Chondrocyte (in vitro differentiated cells): Measurements from ENCODE around the gene PLPP3. TPM values are rescaled to one million over a fixed set of nuclear protein-coding genes. Genes with fewer than 3 reads are reported as not detected.

ENCODE experiments used
- DNase-seq: peaks from one replicate; pipeline ENCODE4 v3.0.0; 2021; ENCODE audit warnings: mixed read lengths, low spot score
- H3K27ac Mint-ChIP-seq: one replicate; pipeline ENCODE4 v1.8.0; 2021; ENCODE audit warnings: mild to moderate bottlenecking, moderate library complexity, mixed read lengths; ENCODE audit not compliant: unreplicated experiment
- H3K27me3 Mint-ChIP-seq: 2 replicates; pipeline ENCODE4 v1.8.0; 2021; ENCODE audit warnings: low read depth, mixed read lengths
- H3K36me3 Mint-ChIP-seq: 2 replicates; pipeline ENCODE4 v1.8.0; 2021; ENCODE audit warnings: low read depth, mixed read lengths
- H3K4me1 Mint-ChIP-seq: 2 replicates; pipeline ENCODE4 v1.8.0; 2021; ENCODE audit warnings: low read depth, mild to moderate bottlenecking, mixed read lengths
- H3K4me3 Mint-ChIP-seq: one replicate; pipeline ENCODE4 v1.8.0; 2021; ENCODE audit warnings: mild to moderate bottlenecking, moderate library complexity, mixed read lengths; ENCODE audit not compliant: unreplicated experiment
- H3K9me3 Mint-ChIP-seq: 2 replicates; pipeline ENCODE4 v1.8.0; 2021; ENCODE audit warnings: low read depth, mixed read lengths
- long read RNA-seq: library from polyadenylated mRNA; stranded (forward); transcript quantifications from one replicate; pipeline ENCODE4 v2.0.0, GENCODE V29; 2021
- total RNA-seq: library from RNA; stranded (reverse); gene quantifications from 3 replicates; pipeline ENCODE4 v1.2.1, GENCODE V29; 2021
- TF ChIP-seq, protein P1 (sequence below): fragments of 200-600 bp; sonication (generic); IDR thresholded peaks from 2 replicates; pipeline ENCODE4 v1.5.0; 2021; ENCODE audit warnings: antibody characterized with exemption, mild to moderate bottlenecking, moderate library complexity

PLPP3 gene
- total RNA-seq, result 20.2 to 20.5 TPM (median 20.4 TPM) in 3 replicates
- long read RNA-seq, transcript PLPP3-201 (6 exons, 3,292 nt), result major isoform, 32 of 35 reads
- long read RNA-seq, partial matches to known transcripts, result 2 of 35 reads
- long read RNA-seq, other reads (novel, unspliced or antisense), result 1 of 35 reads

DNA sequence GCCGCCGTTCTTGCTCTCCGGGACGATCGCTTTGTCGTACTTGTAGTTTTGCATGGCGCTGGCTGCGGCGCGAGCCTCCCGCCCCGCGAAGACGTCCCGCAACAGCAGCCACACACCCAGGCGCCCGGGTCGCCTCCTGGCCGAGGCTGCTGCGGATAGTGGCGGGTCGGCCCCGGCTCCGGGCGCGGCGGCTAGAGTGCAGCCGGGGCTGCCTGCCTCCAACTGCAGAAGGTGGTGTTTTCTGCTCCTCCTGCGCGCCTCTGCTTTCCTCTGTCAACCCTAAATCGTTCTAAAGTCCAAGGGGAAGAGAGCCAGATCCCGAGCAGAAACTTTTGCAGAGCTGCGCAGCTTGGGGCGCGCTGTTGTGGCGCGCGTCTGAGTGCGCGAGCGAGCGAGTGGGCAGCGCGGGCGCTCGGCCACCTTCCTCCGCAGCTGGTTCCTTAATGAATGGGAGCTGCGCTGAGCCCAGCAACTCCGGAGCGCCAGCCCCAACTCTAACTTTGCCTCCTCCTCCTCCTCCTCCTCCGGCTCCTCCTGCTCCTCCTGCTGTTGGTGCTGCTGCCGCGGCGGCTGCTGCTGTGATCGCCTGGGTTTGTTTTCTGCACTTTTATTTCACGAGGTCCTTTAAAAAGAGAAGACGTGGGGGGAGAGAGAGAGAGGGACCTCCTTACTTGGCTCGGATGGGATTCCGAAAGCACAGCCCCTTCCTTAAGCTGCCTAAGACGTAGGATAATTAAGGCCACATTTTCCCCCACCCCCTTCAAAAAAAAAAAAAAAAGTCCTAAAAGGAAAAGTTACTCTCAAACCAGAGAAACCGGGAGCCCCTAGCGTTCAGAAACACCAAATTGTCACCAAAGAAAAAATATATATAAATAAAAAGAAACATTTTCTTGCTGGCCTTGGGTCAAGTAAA is at the start of gene PLPP3:
Gene PLPP3 (minus strand): TSS at position 601 of the 913 bp plus-strand sequence. CDS start 547 bp downstream, at position 54.
- DNase-seq, result peak; percentile 91
- Mint-ChIP-seq H3K36me3 (no peaks in the 10 kb centered on the region), H3K4me1 (peaks cover 39% of the 10 kb centered on the region), H3K27me3 (no peaks in the 10 kb centered on the region), H3K4me3 (peak within 1 kb of the TSS; percentile 97), H3K9me3 (no peaks in the 10 kb centered on the region), H3K27ac (peak within 1 kb of the TSS; percentile 96)
- TF ChIP-seq, protein P1, sequence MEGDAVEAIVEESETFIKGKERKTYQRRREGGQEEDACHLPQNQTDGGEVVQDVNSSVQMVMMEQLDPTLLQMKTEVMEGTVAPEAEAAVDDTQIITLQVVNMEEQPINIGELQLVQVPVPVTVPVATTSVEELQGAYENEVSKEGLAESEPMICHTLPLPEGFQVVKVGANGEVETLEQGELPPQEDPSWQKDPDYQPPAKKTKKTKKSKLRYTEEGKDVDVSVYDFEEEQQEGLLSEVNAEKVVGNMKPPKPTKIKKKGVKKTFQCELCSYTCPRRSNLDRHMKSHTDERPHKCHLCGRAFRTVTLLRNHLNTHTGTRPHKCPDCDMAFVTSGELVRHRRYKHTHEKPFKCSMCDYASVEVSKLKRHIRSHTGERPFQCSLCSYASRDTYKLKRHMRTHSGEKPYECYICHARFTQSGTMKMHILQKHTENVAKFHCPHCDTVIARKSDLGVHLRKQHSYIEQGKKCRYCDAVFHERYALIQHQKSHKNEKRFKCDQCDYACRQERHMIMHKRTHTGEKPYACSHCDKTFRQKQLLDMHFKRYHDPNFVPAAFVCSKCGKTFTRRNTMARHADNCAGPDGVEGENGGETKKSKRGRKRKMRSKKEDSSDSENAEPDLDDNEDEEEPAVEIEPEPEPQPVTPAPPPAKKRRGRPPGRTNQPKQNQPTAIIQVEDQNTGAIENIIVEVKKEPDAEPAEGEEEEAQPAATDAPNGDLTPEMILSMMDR, result peak; percentile 85

GRCh38 chr1:56627636-56628039 is 48.3 kb upstream of the PLPP3 start:
- DNase-seq, result no peak
- Mint-ChIP-seq H3K36me3 (no peaks in the 10 kb centered on the region), H3K27ac (no peak overlapping the region), H3K4me3 (no peak overlapping the region), H3K27me3 (no peaks in the 10 kb centered on the region), H3K9me3 (no peaks in the 10 kb centered on the region), H3K4me1 (peaks cover 17% of the 10 kb centered on the region)
- TF ChIP-seq, protein P1, result no peak

- no peaks in the 10 kb centered on the region for H3K36me3 Mint-ChIP-seq
- no peaks in the 10 kb centered on the region for H3K27me3 Mint-ChIP-seq
- DNase-seq, result no peak
- no peaks in the 10 kb centered on the region for H3K9me3 Mint-ChIP-seq
- no peak overlapping the region for H3K4me3 Mint-ChIP-seq
- H3K27ac Mint-ChIP-seq, result peak overlapping the region; percentile 12
- TF ChIP-seq, protein P1, result no peak
- H3K4me1 Mint-ChIP-seq, result peaks cover 17% of the 10 kb centered on the region
These were observed 47.8 kb upstream of the PLPP3 start for GRCh38 chr1:56627019-56627635.

- no peak overlapping the region for H3K27ac Mint-ChIP-seq
- no peaks in the 10 kb centered on the region for H3K36me3 Mint-ChIP-seq
- no peak for DNase-seq
- TF ChIP-seq, protein P1, result no peak
- H3K4me1 Mint-ChIP-seq, result peaks cover 17% of the 10 kb centered on the region
- H3K27me3 Mint-ChIP-seq, result no peaks in the 10 kb centered on the region
- no peaks in the 10 kb centered on the region for H3K9me3 Mint-ChIP-seq
- no peak overlapping the region for H3K4me3 Mint-ChIP-seq
These were observed 47.2 kb upstream of the PLPP3 start for GRCh38 chr1:56626546-56626945.

DNA sequence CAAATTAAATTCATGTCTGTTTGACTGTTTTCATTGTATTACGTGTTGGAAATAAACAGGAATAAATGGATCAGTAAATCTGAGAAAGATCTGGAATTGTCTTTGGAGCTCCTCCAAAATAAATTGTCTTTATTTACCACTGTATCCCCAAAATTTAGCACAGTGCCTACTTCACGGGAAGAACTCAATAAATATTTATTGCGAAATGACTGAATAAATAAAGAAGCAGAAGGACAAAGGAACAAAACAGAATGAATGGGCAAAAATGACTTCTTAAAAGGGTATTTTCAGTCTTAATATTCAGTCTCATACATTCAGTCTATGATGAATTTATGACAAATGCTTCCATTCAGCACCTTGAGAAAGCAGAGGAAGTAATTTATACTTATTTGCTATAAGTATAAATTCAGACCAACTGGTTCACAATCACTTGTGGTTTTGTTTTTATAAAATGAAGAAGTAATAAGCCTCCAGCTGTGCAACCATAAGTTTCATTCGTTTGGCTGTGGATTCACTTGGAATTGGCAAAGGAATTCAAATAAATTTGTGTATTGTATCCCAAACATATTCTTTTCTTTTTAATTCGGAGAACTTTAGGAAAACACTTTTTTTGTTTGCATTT is 46.6 kb upstream of the PLPP3 start:
- no peaks in the 10 kb centered on the region for H3K9me3 Mint-ChIP-seq
- H3K4me1 Mint-ChIP-seq, result peaks cover 17% of the 10 kb centered on the region
- DNase-seq, result no peak
- H3K27me3 Mint-ChIP-seq, result no peaks in the 10 kb centered on the region
- no peaks in the 10 kb centered on the region for H3K36me3 Mint-ChIP-seq
- TF ChIP-seq, protein P1, result no peak
- no peak overlapping the region for H3K27ac Mint-ChIP-seq
- no peak overlapping the region for H3K4me3 Mint-ChIP-seq
